Calu3 (cell line): ENCODE results near the gene PDE4B. TPM values are rescaled to one million over a fixed set of nuclear protein-coding genes. Genes with fewer than 3 reads are reported as not detected.

Experiments used
- BruUV-seq: library from RNA; stranded (reverse); fragments of 400-500 nt; replicated peaks from 2 replicates; lab custom pipeline; 2021; lab: Mats Ljungman, UMichigan
- CTCF ChIA-PET: fragments of 300-600 bp; sonication (Branson Sonifier 250); formaldehyde crosslinking; loops from one replicate; lab custom pipeline; 2022; ENCODE audit warnings: antibody characterized with exemption; lab: Charles Lee
- DNase-seq: peaks from one replicate; pipeline ENCODE4 v3.0.0; 2022
- H3K27ac Mint-ChIP-seq: one replicate; pipeline ENCODE4 v1.8.0; 2022; ENCODE audit warnings: mixed read lengths; ENCODE audit not compliant: unreplicated experiment
- H3K27me3 Mint-ChIP-seq: one replicate; pipeline ENCODE4 v1.8.0; 2022; ENCODE audit warnings: mixed read lengths; ENCODE audit not compliant: unreplicated experiment
- H3K36me3 Mint-ChIP-seq: one replicate; pipeline ENCODE4 v1.8.0; 2022; ENCODE audit warnings: mild to moderate bottlenecking, moderate library complexity, mixed read lengths; ENCODE audit not compliant: insufficient read depth, unreplicated experiment
- H3K4me1 Mint-ChIP-seq: one replicate; pipeline ENCODE4 v1.8.0; 2022; ENCODE audit warnings: mild to moderate bottlenecking, low read depth, mixed read lengths; ENCODE audit not compliant: unreplicated experiment
- H3K4me3 Mint-ChIP-seq: one replicate; pipeline ENCODE4 v1.8.0; 2022; ENCODE audit warnings: mild to moderate bottlenecking, low read depth, moderate library complexity, mixed read lengths; ENCODE audit not compliant: unreplicated experiment
- H3K9me3 Mint-ChIP-seq: one replicate; pipeline ENCODE4 v1.8.0; 2022; ENCODE audit warnings: low read depth, mixed read lengths; ENCODE audit not compliant: unreplicated experiment
- intact Hi-C: fragments of 100-400 bp; cut with micrococcal nuclease; formaldehyde crosslinking; loops from one replicate; pipeline ENCODE4 v1.10.0; 2022; ENCODE audit not compliant: unreplicated experiment
- total RNA-seq: library from RNA; stranded (reverse); gene quantifications from 2 replicates; pipeline ENCODE4 v1.2.3, GENCODE V29; 2022
- TF ChIP-seq, protein P1 (sequence below): fragments of 200-600 bp; IDR thresholded peaks from one replicate; pipeline ENCODE4 v1.8.0; 2022; ENCODE audit warnings: antibody characterized with exemption; ENCODE audit not compliant: unreplicated experiment

Gene PDE4B
- total RNA-seq, 1 experiment from 2014 or later = 2.9 TPM

DNA sequence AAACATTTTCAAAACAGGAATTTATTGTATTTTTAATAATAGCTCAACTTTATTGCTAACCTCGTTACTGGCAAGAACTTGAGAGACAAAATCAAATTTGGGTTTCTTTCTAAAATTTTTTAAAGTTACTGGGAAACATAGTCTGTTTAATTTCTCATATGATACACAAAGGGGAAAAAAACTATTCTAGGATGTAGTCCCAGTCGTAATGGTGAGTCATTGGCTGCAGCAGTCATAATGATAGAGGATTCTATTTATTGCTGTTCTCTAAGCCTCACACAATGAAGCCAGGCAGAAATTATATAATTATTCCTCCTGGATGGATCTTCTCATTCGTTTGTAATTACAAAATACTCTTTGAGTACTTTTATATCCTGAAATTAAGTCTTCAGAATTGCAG is 414.8 kb downstream of the PDE4B start:
- BruUV-seq = no TSS peak
- no peaks in the 10 kb centered on the region for H3K36me3 Mint-ChIP-seq
- intact Hi-C loops = no loop called here
- CTCF ChIA-PET = no interaction called here
- no peaks in the 10 kb centered on the region for H3K27me3 Mint-ChIP-seq
- peaks cover 7% of the 10 kb centered on the region for H3K9me3 Mint-ChIP-seq
- no peak overlapping the region for H3K4me3 Mint-ChIP-seq
- no peak for DNase-seq
- no peaks in the 10 kb centered on the region for H3K4me1 Mint-ChIP-seq
- no peak overlapping the region for H3K27ac Mint-ChIP-seq
- TF ChIP-seq, protein P1, sequence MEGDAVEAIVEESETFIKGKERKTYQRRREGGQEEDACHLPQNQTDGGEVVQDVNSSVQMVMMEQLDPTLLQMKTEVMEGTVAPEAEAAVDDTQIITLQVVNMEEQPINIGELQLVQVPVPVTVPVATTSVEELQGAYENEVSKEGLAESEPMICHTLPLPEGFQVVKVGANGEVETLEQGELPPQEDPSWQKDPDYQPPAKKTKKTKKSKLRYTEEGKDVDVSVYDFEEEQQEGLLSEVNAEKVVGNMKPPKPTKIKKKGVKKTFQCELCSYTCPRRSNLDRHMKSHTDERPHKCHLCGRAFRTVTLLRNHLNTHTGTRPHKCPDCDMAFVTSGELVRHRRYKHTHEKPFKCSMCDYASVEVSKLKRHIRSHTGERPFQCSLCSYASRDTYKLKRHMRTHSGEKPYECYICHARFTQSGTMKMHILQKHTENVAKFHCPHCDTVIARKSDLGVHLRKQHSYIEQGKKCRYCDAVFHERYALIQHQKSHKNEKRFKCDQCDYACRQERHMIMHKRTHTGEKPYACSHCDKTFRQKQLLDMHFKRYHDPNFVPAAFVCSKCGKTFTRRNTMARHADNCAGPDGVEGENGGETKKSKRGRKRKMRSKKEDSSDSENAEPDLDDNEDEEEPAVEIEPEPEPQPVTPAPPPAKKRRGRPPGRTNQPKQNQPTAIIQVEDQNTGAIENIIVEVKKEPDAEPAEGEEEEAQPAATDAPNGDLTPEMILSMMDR = no peak

DNA sequence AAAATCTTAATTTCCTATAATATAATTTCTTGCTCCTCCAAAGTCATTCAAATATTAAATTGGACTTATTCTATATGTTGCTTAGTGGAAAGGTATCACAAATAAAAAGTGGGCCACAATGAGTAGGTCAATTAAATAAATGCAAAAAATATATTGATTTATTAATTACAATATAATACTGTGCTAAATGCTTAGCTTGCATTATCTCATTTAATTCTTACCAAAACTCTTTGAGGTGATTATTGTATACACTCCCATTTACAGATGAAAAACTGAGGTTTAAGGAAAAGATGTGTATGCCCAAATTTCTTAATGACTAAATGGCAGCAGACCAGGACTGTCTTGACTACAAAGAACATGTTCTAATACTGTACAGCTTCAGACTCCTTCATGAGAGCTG is 415.9 kb downstream of the PDE4B start:
- no peaks in the 10 kb centered on the region for H3K36me3 Mint-ChIP-seq
- TF ChIP-seq, protein P1 = no peak
- CTCF ChIA-PET = interaction anchor here (0.5 kb wide), 1 partner anchor 236 kb away, joined by 8 read pairs; no protein-coding TSS in a partner anchor
- intact Hi-C loops = no loop called here
- no peaks in the 10 kb centered on the region for H3K4me1 Mint-ChIP-seq
- H3K27ac Mint-ChIP-seq = no peak overlapping the region
- H3K4me3 Mint-ChIP-seq = no peak overlapping the region
- no peak for DNase-seq
- BruUV-seq = no TSS peak
- peaks cover 7% of the 10 kb centered on the region for H3K9me3 Mint-ChIP-seq
- no peaks in the 10 kb centered on the region for H3K27me3 Mint-ChIP-seq

DNA sequence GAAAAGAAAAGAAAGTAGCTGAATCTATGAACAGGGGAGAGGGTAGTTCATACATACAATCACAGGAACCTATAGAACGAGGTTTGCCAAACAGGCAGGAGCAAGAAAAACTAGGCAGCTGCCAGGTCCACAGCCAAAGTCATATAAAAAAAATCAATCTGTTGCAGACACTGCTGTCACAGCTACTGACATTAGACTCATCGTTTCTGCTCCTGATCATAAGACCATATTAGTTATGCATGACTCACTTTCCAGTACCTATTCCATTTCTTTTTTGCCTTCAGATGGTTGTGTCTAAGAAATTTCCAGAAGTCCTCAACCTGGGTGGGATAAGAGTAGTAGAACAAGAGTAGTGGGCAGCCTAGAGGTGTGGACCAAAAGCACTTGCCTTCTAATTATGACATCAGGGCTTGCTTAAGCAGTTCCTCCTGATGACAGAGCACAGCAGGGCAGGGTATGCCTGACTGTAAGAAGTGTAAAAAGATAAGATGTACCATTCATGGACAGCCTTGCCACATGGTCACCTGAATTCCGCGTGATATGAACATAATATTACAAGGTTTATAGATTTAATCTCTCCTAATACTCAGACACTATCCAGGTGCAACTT is 418.0 kb downstream of the PDE4B start:
- TF ChIP-seq, protein P1 = no peak
- H3K27ac Mint-ChIP-seq = no peak overlapping the region
- no TSS peak for BruUV-seq
- H3K4me1 Mint-ChIP-seq = no peaks in the 10 kb centered on the region
- H3K4me3 Mint-ChIP-seq = no peak overlapping the region
- DNase-seq = no peak
- CTCF ChIA-PET = interaction anchor here (0.6 to 0.7 kb wide), 2 partner anchors 32 to 74 kb away, joined by 3 to 6 read pairs; no protein-coding TSS in a partner anchor
- peaks cover 3% of the 10 kb centered on the region for H3K9me3 Mint-ChIP-seq
- intact Hi-C loops = no loop called here
- H3K27me3 Mint-ChIP-seq = no peaks in the 10 kb centered on the region
- no peaks in the 10 kb centered on the region for H3K36me3 Mint-ChIP-seq

DNA sequence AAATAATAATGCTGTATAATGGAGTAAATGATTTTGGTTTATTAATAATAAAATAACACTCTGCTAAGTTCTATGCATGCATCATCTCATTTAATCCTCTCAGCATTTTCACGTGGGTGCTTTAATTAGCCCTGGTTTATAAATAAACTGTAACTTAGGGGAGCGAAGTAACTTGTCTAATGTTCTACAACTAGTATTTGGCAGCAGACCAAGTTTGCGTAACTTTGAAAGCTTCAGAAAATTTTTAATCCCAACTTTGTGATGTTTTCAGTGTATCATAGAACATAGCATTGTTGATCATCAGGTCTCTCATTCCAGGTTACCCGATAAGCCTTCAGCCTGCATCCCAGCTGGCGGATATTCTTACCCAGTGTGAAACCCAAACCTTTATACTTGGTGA is 418.8 kb downstream of the PDE4B start:
- CTCF ChIA-PET = no interaction called here
- no peak overlapping the region for H3K4me3 Mint-ChIP-seq
- H3K9me3 Mint-ChIP-seq = no peaks in the 10 kb centered on the region
- H3K27ac Mint-ChIP-seq = no peak overlapping the region
- H3K36me3 Mint-ChIP-seq = no peaks in the 10 kb centered on the region
- H3K4me1 Mint-ChIP-seq = no peaks in the 10 kb centered on the region
- H3K27me3 Mint-ChIP-seq = no peaks in the 10 kb centered on the region
- no peak for DNase-seq
- no TSS peak for BruUV-seq
- intact Hi-C loops = no loop called here
- TF ChIP-seq, protein P1 = no peak
